Neuronal stem cell (in vitro differentiated cells): ENCODE data around the gene AFP.

Source experiments
- DNase-seq: peaks from one replicate; pipeline ENCODE4 v3.0.0-alpha.2; 2013; ENCODE audit warnings: low spot score
- H2AFZ ChIP-seq: one replicate; pipeline ENCODE4 v1.6.1; 2013; ENCODE audit warnings: mild to moderate bottlenecking, low read length, inconsistent platforms
- H2AK5ac ChIP-seq: 2 replicates; pipeline ENCODE4 v1.6.1; 2013; ENCODE audit warnings: low read depth, mild to moderate bottlenecking, inconsistent platforms, low read length, moderate library complexity, mixed read lengths
- H2BK120ac ChIP-seq: 2 replicates; pipeline ENCODE4 v1.6.1; 2013; ENCODE audit warnings: low read depth, mild to moderate bottlenecking, inconsistent platforms, low read length, moderate library complexity, mixed read lengths
- H2BK12ac ChIP-seq: one replicate; pipeline ENCODE4 v1.6.1; 2013; ENCODE audit warnings: low read length, inconsistent platforms
- H2BK15ac ChIP-seq: 2 replicates; pipeline ENCODE4 v1.6.1; 2013; ENCODE audit warnings: mild to moderate bottlenecking, low read length, inconsistent platforms, mixed read lengths
- H2BK5ac ChIP-seq: one replicate; pipeline ENCODE4 v1.6.1; 2013; ENCODE audit warnings: inconsistent platforms, mild to moderate bottlenecking, low read length, moderate library complexity
- H3K14ac ChIP-seq: one replicate; pipeline ENCODE4 v1.6.1; 2013; ENCODE audit warnings: low read length, inconsistent platforms
- H3K18ac ChIP-seq: 2 replicates; pipeline ENCODE4 v1.6.1; 2013; ENCODE audit warnings: low read length, inconsistent platforms
- H3K23ac ChIP-seq: 2 replicates; pipeline ENCODE4 v1.6.1; 2013; ENCODE audit warnings: low read depth, mild to moderate bottlenecking, mixed read lengths, low read length, inconsistent platforms; ENCODE audit not compliant: poor library complexity
- H3K27ac ChIP-seq: replicated peaks from 3 replicates; pipeline ENCODE4 v1.5.1; 2013; ENCODE audit warnings: low read length, inconsistent platforms
- H3K27me3 ChIP-seq, 3 experiments: 2 replicates each; pipeline ENCODE4 v1.6.1; 2013; ENCODE audit warnings: low read length in 3 of 3, mild to moderate bottlenecking in 2 of 3, inconsistent platforms in 1 of 3, low read depth in 1 of 3, mixed read lengths in 1 of 3, moderate library complexity in 1 of 3; ENCODE audit not compliant: control insufficient read depth in 3 of 3, insufficient read depth in 3 of 3
- H3K36me3 ChIP-seq, 2 donors: replicated peaks in 1 of 2; 2 replicates each; pipeline ENCODE4 v1.6.1; 2013; ENCODE audit warnings: low read length in 2 of 2; ENCODE audit not compliant: control insufficient read depth in 2 of 2, insufficient read depth in 2 of 2
- H3K4ac ChIP-seq: 2 replicates; pipeline ENCODE4 v1.6.1; 2013; ENCODE audit warnings: inconsistent platforms, mild to moderate bottlenecking, low read length, moderate library complexity
- H3K4me1 ChIP-seq, 2 donors: 1 replicate in 1 of 2; 2 replicates in 1 of 2; pipeline ENCODE4 v1.6.1; 2013; ENCODE audit warnings: low read length in 2 of 2, low read depth in 1 of 2; ENCODE audit not compliant: control insufficient read depth in 2 of 2, insufficient read depth in 1 of 2
- H3K4me2 ChIP-seq: one replicate; pipeline ENCODE4 v1.6.1; 2013; ENCODE audit warnings: mild to moderate bottlenecking, low read length, inconsistent platforms; ENCODE audit not compliant: insufficient read depth, poor library complexity, severe bottlenecking
- H3K4me3 ChIP-seq, 2 donors: 2 replicates each; pipeline ENCODE4 v1.5.1; 2013; ENCODE audit warnings: low read length in 2 of 2, mild to moderate bottlenecking in 2 of 2, inconsistent platforms in 1 of 2, moderate library complexity in 1 of 2
- H3K79me1 ChIP-seq: one replicate; pipeline ENCODE4 v1.6.1; 2013; ENCODE audit warnings: low read depth, mild to moderate bottlenecking, inconsistent platforms, low read length, moderate library complexity
- H3K9ac ChIP-seq: one replicate; pipeline ENCODE4 v1.6.1; 2013; ENCODE audit warnings: mild to moderate bottlenecking, low read depth, low read length, inconsistent platforms; ENCODE audit not compliant: poor library complexity
- H3K9me3 ChIP-seq, 2 donors: replicated peaks in 1 of 2; 2 replicates each; pipeline versions ENCODE3 to v1.6.1; 2013; ENCODE audit warnings: low read length in 2 of 2, mild to moderate bottlenecking in 2 of 2, inconsistent platforms in 1 of 2, low read depth in 1 of 2, mixed read lengths in 1 of 2, moderate library complexity in 1 of 2; ENCODE audit not compliant: control insufficient read depth in 2 of 2, insufficient read depth in 1 of 2
- H4K8ac ChIP-seq: one replicate; pipeline ENCODE4 v1.6.1; 2013; ENCODE audit warnings: low read depth, mild to moderate bottlenecking, inconsistent platforms, low read length, moderate library complexity
- H4K91ac ChIP-seq: one replicate; pipeline ENCODE4 v1.6.1; 2013; ENCODE audit warnings: low read length, low read depth, mild to moderate bottlenecking, inconsistent platforms; ENCODE audit not compliant: poor library complexity
- WGBS, 2 donors: extraction: QIAGEN DNeasy Blood & Tissue Kit; methylation state at CpG; one replicate each; pipeline ENCODE4 v1.1.7; 2013; ENCODE audit warnings: missing lambda C conversion rate in 2 of 2, mixed read lengths in 1 of 2; ENCODE audit not compliant: insufficient read length in 2 of 2, insufficient replicate concordance in 1 of 2; ENCODE audit errors: extremely low coverage in 2 of 2; 5-methylcytosine and 5-hydroxymethylcytosine counted together

Gene AFP

DNA sequence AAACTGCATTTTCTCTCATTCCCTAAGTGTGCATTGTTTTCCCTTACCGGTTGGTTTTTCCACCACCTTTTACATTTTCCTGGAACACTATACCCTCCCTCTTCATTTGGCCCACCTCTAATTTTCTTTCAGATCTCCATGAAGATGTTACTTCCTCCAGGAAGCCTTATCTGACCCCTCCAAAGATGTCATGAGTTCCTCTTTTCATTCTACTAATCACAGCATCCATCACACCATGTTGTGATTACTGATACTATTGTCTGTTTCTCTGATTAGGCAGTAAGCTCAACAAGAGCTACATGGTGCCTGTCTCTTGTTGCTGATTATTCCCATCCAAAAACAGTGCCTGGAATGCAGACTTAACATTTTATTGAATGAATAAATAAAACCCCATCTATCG is 2.9 kb upstream of the AFP start:
- WGBS, 2 donors, result no CpG with 5 or more reads among the region's 2 CpGs

DNA sequence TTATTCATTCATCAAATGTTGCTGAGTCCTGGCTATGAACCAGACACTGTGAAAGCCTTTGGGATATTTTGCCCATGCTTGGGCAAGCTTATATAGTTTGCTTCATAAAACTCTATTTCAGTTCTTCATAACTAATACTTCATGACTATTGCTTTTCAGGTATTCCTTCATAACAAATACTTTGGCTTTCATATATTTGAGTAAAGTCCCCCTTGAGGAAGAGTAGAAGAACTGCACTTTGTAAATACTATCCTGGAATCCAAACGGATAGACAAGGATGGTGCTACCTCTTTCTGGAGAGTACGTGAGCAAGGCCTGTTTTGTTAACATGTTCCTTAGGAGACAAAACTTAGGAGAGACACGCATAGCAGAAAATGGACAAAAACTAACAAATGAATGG is 1.7 kb upstream of the AFP start:
- Histone ChIP-seq H3K4me1 (no peaks in the 10 kb centered on the region), H4K91ac (no peak overlapping the region), H3K9me3 (no peaks in the 10 kb centered on the region), H2AFZ (no peak overlapping the region), H3K36me3 (no peaks in the 10 kb centered on the region), H3K14ac (no peak overlapping the region), H2BK15ac (no peak overlapping the region), H3K4ac (no peak overlapping the region), H3K18ac (no peak overlapping the region), H4K8ac (no peak overlapping the region), H3K79me1 (no peaks in the 10 kb centered on the region), H2BK5ac (no peak overlapping the region), H2BK120ac (no peak overlapping the region), H3K9ac (no peak overlapping the region), H3K23ac (no peak overlapping the region), H3K4me3 (no peak overlapping the region), H2BK12ac (no peak overlapping the region), H2AK5ac (no peak overlapping the region), H3K27ac (no peak overlapping the region), H3K4me2 (no peak overlapping the region), H3K27me3 (no peaks in the 10 kb centered on the region)
- WGBS, 2 donors, result no CpG with 5 or more reads among the region's 3 CpGs
- DNase-seq, result no peak

More for the DNA sequence above, 2.9 kb upstream of the AFP start:
- no peak for DNase-seq
- Histone ChIP-seq H2BK120ac (no peak overlapping the region), H2AK5ac (no peak overlapping the region), H3K14ac (no peak overlapping the region), H2AFZ (no peak overlapping the region), H3K4me1 (no peaks in the 10 kb centered on the region), H3K36me3 (no peaks in the 10 kb centered on the region), H3K23ac (no peak overlapping the region), H3K27me3 (no peaks in the 10 kb centered on the region), H2BK12ac (no peak overlapping the region), H3K4ac (no peak overlapping the region), H4K8ac (no peak overlapping the region), H3K9me3 (no peaks in the 10 kb centered on the region), H3K4me2 (no peak overlapping the region), H3K4me3 (no peak overlapping the region), H3K79me1 (no peaks in the 10 kb centered on the region), H2BK5ac (no peak overlapping the region), H3K27ac (no peak overlapping the region), H3K18ac (no peak overlapping the region), H4K91ac (no peak overlapping the region), H3K9ac (no peak overlapping the region), H2BK15ac (no peak overlapping the region)

DNA sequence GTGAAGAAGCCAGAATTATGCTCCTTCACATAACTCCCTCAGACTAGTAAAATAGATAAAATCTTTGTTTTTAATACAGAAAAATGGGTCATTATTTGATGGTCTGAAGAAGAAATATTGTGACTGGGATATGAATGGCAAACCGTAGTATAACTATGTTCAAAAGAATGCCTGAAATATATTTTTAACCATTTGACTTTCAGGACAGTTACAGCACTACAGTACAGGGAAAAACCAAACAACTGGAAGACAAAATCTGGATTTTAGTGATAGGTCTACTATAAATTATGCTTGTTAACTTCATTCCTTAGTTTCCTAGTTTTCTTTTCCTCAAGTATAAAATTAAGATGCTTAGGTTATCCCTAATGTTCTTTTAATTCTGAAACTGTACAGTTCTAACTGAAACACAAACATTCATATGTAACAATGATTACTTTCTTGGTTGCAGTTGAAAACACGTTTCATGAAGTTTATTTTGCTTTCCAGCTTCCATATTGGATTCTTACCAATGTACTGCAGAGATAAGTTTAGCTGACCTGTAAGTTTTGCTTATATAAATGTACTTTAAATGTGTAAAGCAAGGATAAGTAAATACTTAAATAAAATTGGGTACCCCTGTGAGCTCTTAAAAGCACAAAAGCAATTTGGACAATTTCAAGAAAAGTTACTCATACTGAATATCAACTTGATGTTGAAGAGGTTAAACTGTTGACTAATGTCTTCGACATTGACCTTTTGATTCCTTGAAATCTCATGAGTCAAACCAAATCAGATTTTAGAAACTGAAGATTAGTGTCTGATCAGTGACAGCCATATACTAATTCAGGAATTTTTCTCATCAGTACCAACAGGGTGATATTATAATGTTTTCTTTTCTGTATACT is 895 bp downstream of the AFP start:
- no peak overlapping the region for H3K9ac ChIP-seq
- H3K36me3 ChIP-seq, result no peaks in the 10 kb centered on the region
- H3K9me3 ChIP-seq, result no peaks in the 10 kb centered on the region
- no peak overlapping the region for H4K8ac ChIP-seq
- H3K18ac ChIP-seq, result no peak overlapping the region
- no peak overlapping the region for H3K23ac ChIP-seq
- H3K27me3 ChIP-seq, result no peaks in the 10 kb centered on the region
- H2BK12ac ChIP-seq, result no peak overlapping the region
- H3K27ac ChIP-seq, result no peak overlapping the region
- no peak overlapping the region for H2AK5ac ChIP-seq
- no peak for DNase-seq
- H2BK5ac ChIP-seq, result no peak overlapping the region
- no peak overlapping the region for H3K14ac ChIP-seq
- H3K4me3 ChIP-seq, result no peak overlapping the region
- H3K4me1 ChIP-seq, result no peaks in the 10 kb centered on the region
- H3K4ac ChIP-seq, result no peak overlapping the region
- H3K4me2 ChIP-seq, result no peak overlapping the region
- H2BK120ac ChIP-seq, result no peak overlapping the region
- no peak overlapping the region for H2BK15ac ChIP-seq
- H2AFZ ChIP-seq, result no peak overlapping the region
- no peak overlapping the region for H4K91ac ChIP-seq
- no peaks in the 10 kb centered on the region for H3K79me1 ChIP-seq
- no CpG with 5 or more reads among the region's 3 CpGs for WGBS, 2 donors

DNA sequence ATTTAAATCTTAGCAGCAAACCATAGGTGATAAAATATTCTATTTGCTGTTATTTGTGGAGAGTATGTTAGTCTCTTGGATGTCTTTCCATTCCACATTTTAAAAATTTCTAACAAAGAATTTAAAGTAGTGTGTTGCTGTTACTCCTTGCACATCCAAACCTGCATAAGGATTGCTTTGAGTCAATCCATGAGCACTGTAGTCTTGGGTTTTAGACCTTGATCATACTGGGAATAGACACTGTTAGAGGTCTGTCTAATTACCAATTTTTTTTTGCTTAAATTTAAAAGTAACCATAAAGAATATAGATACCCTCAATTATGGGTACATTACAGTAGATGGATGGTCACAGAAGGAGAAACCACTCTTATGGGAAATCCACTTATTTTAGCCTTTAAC is 1.5 kb downstream of the AFP start:
- Histone ChIP-seq H3K27ac (no peak overlapping the region), H2AK5ac (no peak overlapping the region), H3K4me2 (no peak overlapping the region), H3K9ac (no peak overlapping the region), H3K9me3 (no peaks in the 10 kb centered on the region), H3K27me3 (no peaks in the 10 kb centered on the region), H4K8ac (no peak overlapping the region), H3K14ac (no peak overlapping the region), H3K23ac (no peak overlapping the region), H2BK15ac (no peak overlapping the region), H2BK120ac (no peak overlapping the region), H3K18ac (no peak overlapping the region), H3K36me3 (no peaks in the 10 kb centered on the region), H3K4ac (no peak overlapping the region), H2BK12ac (no peak overlapping the region), H3K79me1 (no peaks in the 10 kb centered on the region), H4K91ac (no peak overlapping the region), H2BK5ac (no peak overlapping the region), H3K4me1 (no peaks in the 10 kb centered on the region), H2AFZ (no peak overlapping the region), H3K4me3 (no peak overlapping the region)
- DNase-seq, result no peak
